ENCODE results near the gene OR8I2.
A peak's percentile ranks its signal among the peaks of the same experiment; 100 is the strongest.
"Not testable (repeated sequence)": the region's sequence is repeated elsewhere in the genome, so short reads cannot be mapped to it uniquely, and the experiment has no call there.

The OR8I2 gene

DNA sequence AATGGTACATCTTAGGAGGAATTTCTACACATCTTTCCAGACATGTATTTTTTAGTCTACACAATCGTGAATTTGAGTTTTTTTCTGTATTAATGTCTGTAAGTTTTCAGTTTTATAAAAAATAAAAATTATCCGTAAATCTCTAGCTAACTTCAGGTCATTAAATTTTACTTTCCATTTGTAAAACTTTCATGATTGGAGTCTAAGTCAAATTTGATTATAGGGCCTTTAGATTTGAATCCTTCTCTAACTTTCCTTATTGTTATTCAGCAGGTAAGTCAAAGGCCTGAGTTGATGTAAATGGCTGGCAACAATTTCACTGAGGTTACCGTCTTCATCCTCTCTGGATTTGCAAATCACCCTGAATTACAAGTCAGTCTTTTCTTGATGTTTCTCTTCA is at the start of gene OR8I2:
TSS of gene OR8I2 (plus strand) at position 301 of the 400 bp plus-strand sequence. CDS start at position 301, 0 bp downstream.
- DNase-seq, result no peak

DNA sequence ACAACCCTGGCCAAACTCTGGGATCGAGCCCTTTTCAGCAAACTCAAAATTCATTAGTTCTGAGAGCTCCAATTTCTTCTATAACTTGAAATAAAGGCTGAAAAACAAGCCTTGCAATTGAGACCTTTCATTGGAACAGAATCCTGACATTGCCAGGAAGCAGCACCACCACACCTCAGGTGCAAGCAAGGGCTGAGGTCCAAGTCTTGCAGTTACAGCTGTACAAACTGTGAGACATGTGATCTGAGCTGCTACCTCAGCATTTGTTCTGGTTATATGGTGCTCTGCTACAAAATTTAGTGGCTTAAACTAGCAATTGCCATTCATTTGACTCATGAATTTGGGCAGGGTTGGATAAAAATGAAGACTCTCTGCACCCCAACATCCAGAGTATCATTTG is 47.6 kb upstream of the OR8I2 start:
- no peak for DNase-seq

DNA sequence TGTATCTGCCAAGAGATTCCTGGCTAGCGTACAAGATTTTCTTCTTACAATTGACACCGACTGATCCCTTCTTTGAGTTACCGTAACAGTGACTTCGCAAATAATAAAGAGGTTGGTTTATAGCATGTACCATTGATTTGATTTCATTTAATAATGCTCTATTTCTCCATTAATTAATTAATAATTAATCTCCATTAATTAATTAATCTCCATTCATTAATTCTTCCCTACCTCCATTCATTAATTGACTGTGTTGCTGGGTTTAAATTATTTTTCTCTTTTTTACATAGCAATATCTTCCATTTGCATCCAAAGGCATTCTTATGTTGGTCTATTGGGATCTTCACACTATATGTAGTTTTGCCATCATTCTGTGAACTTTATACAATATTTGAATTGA is 44.6 kb upstream of the OR8I2 start:
- no peak for DNase-seq

DNA sequence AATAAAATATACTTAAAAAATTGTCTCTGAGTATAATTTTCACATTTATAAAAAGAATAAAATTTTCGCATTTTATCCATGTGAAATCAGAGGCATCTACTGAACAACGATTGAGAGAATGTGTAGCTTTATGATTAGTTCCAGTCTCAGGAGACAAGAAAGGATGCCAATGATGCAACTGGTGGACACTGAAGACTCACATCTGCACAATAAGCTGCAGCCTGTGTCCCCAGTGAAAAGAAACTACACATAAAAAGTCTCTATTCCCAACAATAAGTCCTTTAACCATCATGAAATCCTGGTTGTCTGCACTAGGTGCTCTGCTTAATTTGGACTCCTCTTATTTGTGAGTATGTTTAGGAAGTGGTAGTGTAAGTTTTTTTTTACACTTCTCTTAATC is 43.6 kb upstream of the OR8I2 start:
- peak; percentile 4 for DNase-seq

DNA sequence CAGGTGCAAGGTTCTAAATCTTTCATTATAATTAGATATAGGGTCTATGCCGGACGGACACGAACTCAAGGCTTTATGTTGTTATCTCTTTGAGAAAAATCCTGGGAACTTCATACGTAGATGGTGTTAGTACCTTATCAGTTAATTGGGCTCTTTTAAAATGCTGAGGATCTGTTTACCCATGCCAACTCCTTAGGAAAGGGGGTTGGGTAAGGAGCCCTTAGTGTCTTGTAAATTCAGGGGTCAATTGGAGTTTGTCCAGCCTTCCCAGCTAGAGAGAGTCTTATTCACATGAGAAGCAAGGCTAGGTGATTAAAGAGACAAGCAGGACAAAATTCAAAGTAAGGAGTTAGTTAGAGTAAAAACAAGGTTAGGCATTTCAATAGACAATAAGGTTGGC is 36.7 kb upstream of the OR8I2 start:
- not testable (repeated sequence) for DNase-seq

DNA sequence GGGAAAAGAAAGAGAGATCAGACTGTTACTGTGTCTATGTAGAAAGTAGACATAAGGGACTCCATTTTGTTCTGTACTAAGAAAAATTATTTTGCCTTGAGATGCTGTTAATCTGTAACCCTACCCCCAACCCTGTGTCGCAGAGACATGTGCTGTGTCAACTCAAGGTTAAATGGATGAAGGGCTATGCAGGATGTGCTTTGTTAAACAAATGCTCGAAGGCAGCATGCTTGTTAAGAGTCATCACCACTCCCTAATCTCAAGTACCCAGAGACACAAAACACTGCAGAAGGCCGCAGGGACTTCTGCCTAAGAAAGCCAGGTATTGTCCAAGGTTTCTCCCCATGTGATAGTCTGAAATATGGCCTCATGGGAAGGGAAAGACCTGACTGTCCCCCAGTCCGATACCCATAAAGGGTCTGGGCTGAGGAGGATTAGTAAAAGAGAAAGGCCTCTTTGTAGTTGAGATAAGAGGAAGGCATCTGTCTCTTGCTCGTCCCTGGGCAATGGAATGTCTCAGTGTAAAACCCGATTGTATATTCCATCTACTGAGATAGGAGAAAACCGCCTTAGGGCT is 35.4 kb upstream of the OR8I2 start:
- DNase-seq, result not testable (repeated sequence)

DNA sequence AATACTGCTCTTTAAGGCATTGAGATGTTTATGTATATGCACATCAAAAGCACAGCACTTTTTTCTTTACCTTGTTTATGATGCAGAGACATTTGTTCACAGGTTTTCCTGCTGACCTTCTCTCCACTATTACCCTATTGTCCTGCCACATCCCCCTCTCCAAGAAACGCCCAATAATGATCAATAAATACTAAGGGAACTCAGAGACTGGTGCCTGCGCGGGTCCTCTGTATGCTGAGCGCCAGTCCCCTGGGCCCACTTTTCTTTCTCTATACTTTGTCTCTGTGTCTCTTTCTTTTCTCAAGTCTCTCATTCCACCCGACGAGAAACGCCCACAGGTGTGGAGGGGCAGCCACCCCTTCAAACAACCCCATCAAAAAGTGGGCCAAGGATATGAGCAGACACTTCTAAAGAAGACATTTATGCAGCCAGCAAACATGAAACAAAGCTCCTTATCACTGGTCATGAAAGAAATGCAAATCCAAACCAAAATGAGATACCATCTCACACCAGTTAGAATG is 34.8 kb upstream of the OR8I2 start:
- not testable (repeated sequence) for DNase-seq

DNA sequence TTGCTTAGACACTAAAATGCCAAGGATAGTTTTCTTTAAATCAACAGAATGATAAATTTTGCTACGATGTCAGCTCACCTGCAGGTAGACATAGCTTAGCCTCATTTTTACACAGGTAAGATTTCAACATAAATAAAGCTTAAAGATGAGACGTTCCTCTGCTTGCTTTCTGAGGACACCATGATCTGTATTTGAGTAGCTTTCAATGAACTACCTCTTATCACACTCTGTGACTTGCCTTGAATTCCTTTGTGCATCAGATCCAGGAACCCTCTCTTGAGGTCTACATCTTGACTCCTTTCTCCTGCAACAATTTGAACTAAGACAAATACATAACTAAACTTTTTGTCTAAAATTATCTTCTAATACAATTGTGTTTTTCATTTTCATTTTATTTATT is 26.1 kb upstream of the OR8I2 start:
- no peak for DNase-seq

DNA sequence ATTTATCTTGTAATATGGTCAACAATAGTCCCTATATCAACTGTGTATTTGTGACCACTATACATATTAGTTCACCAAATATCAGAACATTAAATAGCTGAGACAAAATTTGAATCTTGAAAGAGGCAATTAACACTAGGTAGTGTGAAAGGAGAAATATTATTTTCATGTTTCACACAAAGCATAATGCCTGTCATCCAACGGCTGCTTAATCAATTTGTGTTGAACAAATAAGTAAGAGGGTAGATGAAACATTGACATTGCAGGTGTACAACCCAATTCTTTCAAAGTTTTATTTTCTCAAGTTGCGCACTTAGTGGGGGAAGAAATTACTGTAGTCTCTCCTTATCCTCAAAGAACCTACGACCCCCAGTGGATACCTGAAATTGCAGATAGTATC is 3.4 kb upstream of the OR8I2 start:
- no peak for DNase-seq

DNA sequence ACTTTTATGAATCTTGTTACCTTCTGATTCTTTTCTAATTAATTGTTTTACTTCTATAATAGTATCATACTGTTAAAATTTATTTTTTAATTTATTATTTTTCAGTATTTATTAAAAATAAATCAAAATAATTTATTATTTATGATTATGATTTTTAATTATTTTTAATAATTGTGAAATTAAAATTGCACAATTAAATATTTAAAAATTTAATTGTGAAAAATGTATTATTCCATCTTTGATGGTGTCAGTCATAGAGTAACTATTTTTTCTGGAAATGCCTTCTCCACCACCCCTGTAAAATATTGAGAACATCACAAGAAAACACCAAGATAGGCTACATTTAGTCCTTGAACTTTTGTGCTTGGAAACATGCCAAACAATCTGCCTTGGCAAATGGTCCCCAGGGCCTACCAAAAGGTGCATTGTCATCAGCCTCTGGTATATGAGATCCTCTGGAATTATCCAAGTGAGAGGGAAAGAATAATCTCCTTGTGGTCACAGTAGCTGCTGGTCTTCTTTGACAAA is 10.2 kb downstream of the OR8I2 start, which contains the start of gene OR8H2:
TSS of gene OR8H2 (plus strand) at position 478 of the 528 bp plus-strand sequence. CDS start 1,356 bp downstream, outside the sequence.
- DNase-seq, result peak; percentile 3

DNA sequence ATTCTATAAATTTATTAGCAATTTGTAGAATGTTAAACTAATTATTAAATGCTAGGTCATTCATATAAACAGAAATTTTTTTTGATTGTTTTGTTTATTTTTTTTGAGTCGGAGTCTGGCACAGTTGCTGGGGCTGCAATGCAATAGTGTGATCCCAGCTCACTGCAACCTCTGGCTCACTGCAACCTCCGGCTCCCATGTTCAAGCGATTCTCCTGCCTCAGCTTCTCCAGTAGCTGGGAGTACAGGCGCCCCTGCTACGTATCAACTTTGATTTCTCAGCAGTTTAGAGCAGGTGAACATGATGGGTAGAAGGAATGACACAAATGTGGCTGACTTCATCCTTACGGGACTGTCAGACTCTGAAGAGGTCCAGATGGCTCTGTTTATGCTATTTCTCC is 29.0 kb downstream of the OR8I2 start, which contains the start of gene OR8H3:
TSS of gene OR8H3 (plus strand) at position 301 of the 400 bp plus-strand sequence. CDS start at position 301, 0 bp downstream.
- DNase-seq, result no peak

DNA sequence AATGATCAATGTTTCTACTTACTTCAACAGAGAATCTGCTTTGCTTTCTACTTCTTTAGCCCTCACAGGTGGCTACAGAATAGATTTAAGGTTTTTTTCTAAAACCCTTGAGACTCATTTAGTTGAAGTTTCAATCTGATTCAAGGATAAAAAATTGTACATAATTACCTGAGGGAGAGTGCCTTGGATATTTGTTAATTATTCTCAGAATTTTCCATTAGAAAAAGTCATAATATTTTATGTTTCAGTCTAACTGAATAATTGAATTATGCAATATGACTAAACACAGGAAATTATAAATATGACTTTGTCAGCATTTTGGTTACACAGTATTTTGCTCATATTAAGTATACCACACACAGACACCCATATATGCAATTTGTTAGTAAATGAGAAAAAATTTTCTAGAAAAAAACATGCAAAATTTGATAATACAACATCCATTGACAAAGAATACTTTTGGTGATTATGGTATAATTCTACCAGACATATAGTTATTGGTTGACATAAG is 47.1 kb downstream of the OR8I2 start, which contains the start of gene OR8J3:
TSS of gene OR8J3 (minus strand) at position 51 of the 511 bp plus-strand sequence. CDS start 2,483 bp downstream, outside the sequence.
- no peak for DNase-seq

DNA sequence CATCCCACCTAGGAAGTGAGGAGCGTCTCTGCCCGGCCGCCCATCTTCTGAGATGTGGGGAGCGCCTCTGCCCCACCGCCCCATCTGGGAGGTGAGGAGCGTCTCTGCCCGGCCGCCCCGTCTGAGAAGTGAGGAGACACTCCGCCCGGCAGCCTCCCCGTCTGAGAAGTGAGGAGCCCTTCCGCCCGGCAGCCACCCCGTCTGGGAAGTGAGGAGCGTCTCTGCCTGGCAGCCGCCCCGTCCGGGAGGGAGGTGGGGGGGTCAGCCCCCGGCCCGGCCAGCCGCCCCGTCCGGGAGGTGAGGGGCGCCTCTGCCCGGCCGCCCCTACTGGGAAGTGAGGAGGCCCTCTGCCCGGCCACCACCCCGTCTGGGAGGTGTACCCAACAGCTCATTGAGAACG is 50.6 kb downstream of the OR8I2 start:
- not testable (repeated sequence) for DNase-seq
